NB4 (cell line): ENCODE results near the gene COMP.
"Not testable (repeated sequence)": the region's sequence is repeated elsewhere in the genome, so short reads cannot be mapped to it uniquely, and the experiment has no call there.

Source experiments
- DNase-seq: peaks from one replicate; pipeline ENCODE4 v3.0.0; 2010; ENCODE audit warnings: low read depth
- H3K4me3 ChIP-seq: one replicate; pipeline ENCODE4 v1.5.1; 2011; ENCODE audit warnings: mild to moderate bottlenecking, low read depth, low read length, moderate library complexity
- CTCF ChIP-seq: IDR thresholded peaks from one replicate; pipeline ENCODE4 v1.5.1; 2012; ENCODE audit warnings: low read depth, low read length
- MAX ChIP-seq: IDR thresholded peaks from 2 replicates; pipeline ENCODE4 v1.6.1; 2011; ENCODE audit warnings: low read depth, low read length
- MYC ChIP-seq: IDR thresholded peaks from 2 replicates; pipeline ENCODE4 v1.6.1; 2011; ENCODE audit warnings: low read depth, low read length
- POLR2A ChIP-seq: IDR thresholded peaks from 2 replicates; pipeline ENCODE4 v1.6.1; 2011; ENCODE audit warnings: mild to moderate bottlenecking; ENCODE audit not compliant: insufficient read length; ENCODE audit errors: extremely low read depth

The COMP gene

GRCh38 chr19:18817574-18817973 lies 26.5 kb upstream of the COMP start:
- TF ChIP-seq MAX (no peak), CTCF (no peak)
- H3K4me3 ChIP-seq, result no peak overlapping the region

GRCh38 chr19:18816645-18817044 lies 25.5 kb upstream of the COMP start:
- H3K4me3 ChIP-seq, result not testable (repeated sequence)

More at GRCh38 chr19:18817574-18817973, 26.5 kb upstream of the COMP start:
- no peak for DNase-seq

DNA sequence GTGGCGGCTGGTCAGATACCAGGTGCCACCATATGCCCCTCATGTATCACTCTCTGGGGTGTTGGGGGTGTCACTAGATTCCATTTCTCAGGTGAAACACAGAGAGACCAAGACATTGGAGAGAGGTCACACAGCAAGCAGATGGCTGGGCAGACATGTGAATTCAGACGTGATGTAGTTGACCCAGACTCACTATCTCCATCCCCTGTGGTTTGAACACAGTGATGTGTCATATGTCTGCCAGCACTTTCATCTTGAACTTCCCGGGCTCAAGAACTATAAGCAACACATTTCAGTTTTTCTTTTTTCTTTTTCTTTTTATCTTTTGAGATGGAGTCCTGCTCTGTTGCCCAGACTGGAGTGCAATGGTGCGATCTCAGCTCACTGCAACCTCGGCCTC lies 24.6 kb upstream of the COMP start:
- H3K4me3 ChIP-seq, result no peak overlapping the region
- no peak for DNase-seq

More at GRCh38 chr19:18816645-18817044, 25.5 kb upstream of the COMP start:
- DNase-seq, result not testable (repeated sequence)

GRCh38 chr19:18814063-18814462 lies 23.0 kb upstream of the COMP start:
- no peak overlapping the region for H3K4me3 ChIP-seq
- no peak for TF ChIP-seq CTCF
- TF ChIP-seq MAX, result no peak
- no peak for TF ChIP-seq MYC
- no peak for DNase-seq

More for the DNA sequence above, 24.6 kb upstream of the COMP start:
- no peak for TF ChIP-seq MAX
- no peak for TF ChIP-seq CTCF
- no peak for TF ChIP-seq MYC
- no peak for TF ChIP-seq POLR2A

- not testable (repeated sequence) for DNase-seq, H3K4me3 ChIP-seq
Measured at GRCh38 chr19:18811638-18812037, 20.5 kb upstream of the COMP start.

DNA sequence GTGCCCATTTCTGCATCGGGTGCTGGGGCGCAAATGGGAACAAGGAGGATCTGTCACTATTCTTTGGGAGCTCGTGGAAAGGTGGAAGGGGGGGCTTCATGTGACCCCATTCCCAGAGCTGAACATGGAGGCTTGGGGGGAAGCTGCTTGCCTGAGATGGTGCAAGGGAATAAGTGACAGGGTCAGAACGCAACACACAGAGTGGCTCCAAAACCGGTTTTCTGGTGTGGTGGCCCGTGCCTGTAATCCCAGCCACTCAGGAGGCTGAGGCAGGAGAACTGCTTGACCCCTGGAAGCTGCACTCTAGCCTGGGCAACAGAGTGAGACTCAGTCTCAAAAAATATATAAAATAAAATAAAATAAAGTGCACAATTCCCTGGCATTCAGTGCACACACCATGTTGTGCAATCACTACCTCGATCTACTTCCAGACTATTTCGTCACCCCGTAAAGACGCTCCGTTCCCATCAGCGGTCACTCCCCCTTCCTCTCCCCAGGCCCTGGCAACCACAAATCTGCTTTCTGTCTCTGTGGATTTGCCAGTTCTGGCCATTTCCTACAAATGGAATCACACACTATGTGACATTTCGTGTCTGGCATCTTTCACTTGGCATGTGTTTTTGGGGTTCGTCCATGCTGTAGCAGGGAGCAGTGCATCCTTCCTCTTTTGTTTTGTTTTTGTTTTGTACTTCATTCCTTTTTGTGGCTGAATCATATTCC lies 18.2 kb upstream of the COMP start:
- H3K4me3 ChIP-seq, result no peak overlapping the region
- DNase-seq, result peak; percentile 77

More for the DNA sequence above, 18.2 kb upstream of the COMP start:
- no peak for TF ChIP-seq MAX
- no peak for TF ChIP-seq MYC
- no peak for TF ChIP-seq POLR2A
- TF ChIP-seq CTCF, result no peak
